HL-60/S4 treated with retinoic acid at 250 ng/mL for 4 days and 3 days (cell line): Measurements from ENCODE around the gene PDZD7.

Source experiments
- in situ Hi-C: fragments of 300-500 bp; cut with MboI; formaldehyde crosslinking; loops from 2 replicates; pipeline ENCODE4 v1.7.0; 2022; ENCODE audit warnings: low sequenced_read_pairs

Gene PDZD7

GRCh38 chr10:101020427-101021075 lies 10.4 kb downstream of the PDZD7 start:
- in situ Hi-C loops, result no loop called here

- in situ Hi-C loops, result no loop called here
Measured at GRCh38 chr10:101019440-101019703, 11.6 kb downstream of the PDZD7 start.

- in situ Hi-C loops, result no loop called here
Measured at GRCh38 chr10:101018600-101019439, 12.1 kb downstream of the PDZD7 start.

- in situ Hi-C loops, result no loop called here
Measured at GRCh38 chr10:101018118-101018599, 12.8 kb downstream of the PDZD7 start.

- in situ Hi-C loops, result no loop called here
Measured at GRCh38 chr10:101016814-101017213, 14.1 kb downstream of the PDZD7 start.

- in situ Hi-C loops, result no loop called here
Measured at GRCh38 chr10:101015582-101015973, 15.4 kb downstream of the PDZD7 start.

- in situ Hi-C loops, result no loop called here
Measured at GRCh38 chr10:101014966-101015581, 15.9 kb downstream of the PDZD7 start.

GRCh38 chr10:101014230-101014884 lies 16.6 kb downstream of the PDZD7 start:
- in situ Hi-C loops, result no loop called here

- in situ Hi-C loops, result no loop called here
Measured at GRCh38 chr10:101013365-101013825, 17.5 kb downstream of the PDZD7 start.

GRCh38 chr10:101012525-101013364 lies 18.2 kb downstream of the PDZD7 start:
- in situ Hi-C loops, result no loop called here

- in situ Hi-C loops, result no loop called here
Measured at GRCh38 chr10:101011517-101012423, 19.2 kb downstream of the PDZD7 start.

- in situ Hi-C loops, result no loop called here
Measured at GRCh38 chr10:101010329-101010728, 20.6 kb downstream of the PDZD7 start.

- in situ Hi-C loops, result no loop called here
Measured at GRCh38 chr10:101008823-101009423, 22.0 kb downstream of the PDZD7 start.

- in situ Hi-C loops, result no loop called here
Measured at GRCh38 chr10:101007915-101008822, 22.8 kb downstream of the PDZD7 start.

GRCh38 chr10:101007099-101007711 lies 23.7 kb downstream of the PDZD7 start:
- in situ Hi-C loops, result no loop called here

- in situ Hi-C loops, result no loop called here
Measured at GRCh38 chr10:101006593-101007098, 24.3 kb downstream of the PDZD7 start.

- in situ Hi-C loops, result no loop called here
Measured at GRCh38 chr10:101005869-101006567, 24.9 kb downstream of the PDZD7 start.
